ENCODE measurements around the gene AUTS2.

Gene AUTS2

GRCh38 chr7:70066844-70067243 lies 468.6 kb downstream of the AUTS2 start:
- TF ChIP-seq REST (IDR thresholded peaks at IDR 0.05; ENCODE audit: insufficient replicate concordance, low read depth) (no peak), POLR2AphosphoS5 (IDR thresholded peaks at IDR 0.05; ENCODE audit: low read depth) (no peak), GABPA (IDR thresholded peaks at IDR 0.05; ENCODE audit: low read depth) (no peak), SPI1 (IDR thresholded peaks at IDR 0.05; ENCODE audit: borderline replicate concordance, low read depth) (no peak)
- TF ChIP-seq, protein P1, sequence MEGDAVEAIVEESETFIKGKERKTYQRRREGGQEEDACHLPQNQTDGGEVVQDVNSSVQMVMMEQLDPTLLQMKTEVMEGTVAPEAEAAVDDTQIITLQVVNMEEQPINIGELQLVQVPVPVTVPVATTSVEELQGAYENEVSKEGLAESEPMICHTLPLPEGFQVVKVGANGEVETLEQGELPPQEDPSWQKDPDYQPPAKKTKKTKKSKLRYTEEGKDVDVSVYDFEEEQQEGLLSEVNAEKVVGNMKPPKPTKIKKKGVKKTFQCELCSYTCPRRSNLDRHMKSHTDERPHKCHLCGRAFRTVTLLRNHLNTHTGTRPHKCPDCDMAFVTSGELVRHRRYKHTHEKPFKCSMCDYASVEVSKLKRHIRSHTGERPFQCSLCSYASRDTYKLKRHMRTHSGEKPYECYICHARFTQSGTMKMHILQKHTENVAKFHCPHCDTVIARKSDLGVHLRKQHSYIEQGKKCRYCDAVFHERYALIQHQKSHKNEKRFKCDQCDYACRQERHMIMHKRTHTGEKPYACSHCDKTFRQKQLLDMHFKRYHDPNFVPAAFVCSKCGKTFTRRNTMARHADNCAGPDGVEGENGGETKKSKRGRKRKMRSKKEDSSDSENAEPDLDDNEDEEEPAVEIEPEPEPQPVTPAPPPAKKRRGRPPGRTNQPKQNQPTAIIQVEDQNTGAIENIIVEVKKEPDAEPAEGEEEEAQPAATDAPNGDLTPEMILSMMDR (IDR thresholded peaks at IDR 0.05; ENCODE audit: insufficient read depth, low read length), result no peak
- DNase-seq (ENCODE audit: low read depth in 1 of 2, low spot score in 1 of 2), result no peak

GRCh38 chr7:70068531-70068930 lies 470.3 kb downstream of the AUTS2 start:
- TF ChIP-seq REST (IDR thresholded peaks at IDR 0.05; ENCODE audit: insufficient replicate concordance, low read depth), result no peak
- TF ChIP-seq SPI1 (IDR thresholded peaks at IDR 0.05; ENCODE audit: borderline replicate concordance, low read depth), result no peak
- no peak for TF ChIP-seq POLR2AphosphoS5 (IDR thresholded peaks at IDR 0.05; ENCODE audit: low read depth)
- TF ChIP-seq, protein P1 (IDR thresholded peaks at IDR 0.05; ENCODE audit: insufficient read depth, low read length), result no peak
- TF ChIP-seq GABPA (IDR thresholded peaks at IDR 0.05; ENCODE audit: low read depth), result no peak
- no peak overlapping the region for H3K27ac ChIP-seq (replicated peaks)
- no peak for DNase-seq (ENCODE audit: low read depth in 1 of 2, low spot score in 1 of 2)

More at GRCh38 chr7:70066844-70067243, 468.6 kb downstream of the AUTS2 start:
- no peak overlapping the region for H3K27ac ChIP-seq (replicated peaks)
- H3K27me3 ChIP-seq (ENCODE audit: insufficient read depth, poor library complexity, severe bottlenecking), result no peaks in the 10 kb centered on the region
- no peak overlapping the region for H3K4me3 ChIP-seq (replicated peaks; ENCODE audit: insufficient read depth, low read length)

GRCh38 chr7:70069977-70070376 lies 471.7 kb downstream of the AUTS2 start:
- Histone ChIP-seq H3K27ac (replicated peaks) (no peak overlapping the region), H3K4me3 (replicated peaks; ENCODE audit: insufficient read depth, low read length) (no peak overlapping the region), H3K27me3 (ENCODE audit: insufficient read depth, poor library complexity, severe bottlenecking) (no peaks in the 10 kb centered on the region)
- no peak for TF ChIP-seq GABPA (IDR thresholded peaks at IDR 0.05; ENCODE audit: low read depth)
- TF ChIP-seq SPI1 (IDR thresholded peaks at IDR 0.05; ENCODE audit: borderline replicate concordance, low read depth), result no peak
- no peak for TF ChIP-seq POLR2AphosphoS5 (IDR thresholded peaks at IDR 0.05; ENCODE audit: low read depth)
- TF ChIP-seq, protein P1 (IDR thresholded peaks at IDR 0.05; ENCODE audit: insufficient read depth, low read length), result no peak
- TF ChIP-seq REST (IDR thresholded peaks at IDR 0.05; ENCODE audit: insufficient replicate concordance, low read depth), result no peak
- DNase-seq (ENCODE audit: low read depth in 1 of 2, low spot score in 1 of 2), result no peak

More at GRCh38 chr7:70068531-70068930, 470.3 kb downstream of the AUTS2 start:
- no peaks in the 10 kb centered on the region for H3K27me3 ChIP-seq (ENCODE audit: insufficient read depth, poor library complexity, severe bottlenecking)
- no peak overlapping the region for H3K4me3 ChIP-seq (replicated peaks; ENCODE audit: insufficient read depth, low read length)

Measured in HL-60 (cell line).